K562 (cell line): Measurements from ENCODE around the gene SCN7A. TPM values are rescaled to one million over a fixed set of nuclear protein-coding genes. Genes with fewer than 3 reads are reported as not detected.

Experiments
- ATAC-seq: fragments of 200-7000 bp; cut with Tn5 transposase; 3 replicates; pipeline ENCODE4 v1.9.1; 2020; ENCODE audit warnings: moderate library complexity
- BruUV-seq: library from RNA; stranded (reverse); fragments of 400-500 nt; replicated peaks from 2 replicates; lab custom pipeline; 2021; lab: Mats Ljungman, UMichigan
- CTCF ChIA-PET: fragments of 300-600 bp; formaldehyde crosslinking; extraction: SDS; loops from one replicate; lab custom pipeline; 2021; ENCODE audit warnings: low intra/inter-chr PET ratio; lab: Yijun Ruan, JAX
- POLR2A ChIA-PET: fragments of 300-600, 350-650 bp; sonication (Branson Sonifier 250); formaldehyde crosslinking; extraction: SDS; loops from one replicate; lab custom pipeline; 2021; ENCODE audit warnings: antibody characterized with exemption, inconsistent platforms; lab: Yijun Ruan, JAX
- DNase-seq, 4 experiments: peaks; one replicate each; pipeline versions ENCODE4 v3.0.0 to v3.0.0-alpha.2; 2011 to 2018; ENCODE audit warnings: low spot score in 3 of 4, mixed read lengths in 3 of 4; ENCODE audit errors: extremely low read depth in 1 of 4
- FAIRE-seq: peaks from 2 replicates; lab custom pipeline; 2011; peaks lifted over from hg19 to GRCh38; lab: Jason Lieb, UNC
- H2AFZ ChIP-seq: 2 replicates; pipeline ENCODE4 v1.6.0; 2011; ENCODE audit warnings: low read depth, low read length, control low read depth, inconsistent platforms
- H3K27ac ChIP-seq: fragments of 200-600 bp; 3 replicates; pipeline ENCODE4 v1.8.0; 2011; ENCODE audit warnings: low read depth, mild to moderate bottlenecking, control low read depth, inconsistent platforms, low read length, moderate library complexity, mixed read lengths; ENCODE audit errors: extremely low read depth
- H3K27me3 ChIP-seq, 2 experiments: fragments of 300-600 bp in 1 of 2; 2 replicates in 1 of 2; 3 replicates in 1 of 2; pipeline versions ENCODE4 v1.6.0 to v1.8.0; 2011; ENCODE audit warnings: inconsistent platforms in 2 of 2, low read length in 2 of 2, mild to moderate bottlenecking in 1 of 2, mixed read lengths in 1 of 2, moderate library complexity in 1 of 2; ENCODE audit not compliant: control insufficient read depth in 2 of 2, insufficient read depth in 2 of 2
- H3K36me3 ChIP-seq: fragments of 300-600 bp; 3 replicates; pipeline ENCODE4 v1.8.0; 2011; ENCODE audit warnings: mild to moderate bottlenecking, low read length, inconsistent platforms; ENCODE audit not compliant: control insufficient read depth, insufficient read depth
- H3K4me1 ChIP-seq, 2 experiments: fragments of 200-600 bp in 1 of 2; replicated peaks in 1 of 2; 2 replicates in 1 of 2; 3 replicates in 1 of 2; pipeline versions ENCODE4 v1.5.1 to v1.8.0; 2011; ENCODE audit warnings: inconsistent platforms in 2 of 2, low read length in 2 of 2, mild to moderate bottlenecking in 1 of 2, mixed read lengths in 1 of 2, moderate library complexity in 1 of 2; ENCODE audit not compliant: control insufficient read depth in 2 of 2, insufficient read depth in 2 of 2
- H3K4me2 ChIP-seq: 2 replicates; pipeline ENCODE4 v1.6.1; 2011; ENCODE audit warnings: low read length, control low read depth, inconsistent platforms, mixed read lengths; ENCODE audit not compliant: insufficient read depth
- H3K4me3 ChIP-seq: fragments of 200-600 bp; sonication (generic), shearing (Covaris generic); 2 replicates; pipeline ENCODE4 v1.5.1; 2016; ENCODE audit warnings: control low read depth, inconsistent platforms
- H3K79me2 ChIP-seq: fragments of 200-600 bp; 3 replicates; pipeline ENCODE4 v1.8.0; 2011; ENCODE audit warnings: low read length, inconsistent platforms; ENCODE audit not compliant: control insufficient read depth, insufficient read depth
- H3K9ac ChIP-seq, 2 experiments: 2 replicates each; pipeline versions ENCODE4 v1.6.0 to v1.6.1; 2011; ENCODE audit warnings: low read depth in 2 of 2, low read length in 2 of 2, control low read depth in 1 of 2, inconsistent platforms in 1 of 2, mild to moderate bottlenecking in 1 of 2, mixed read lengths in 1 of 2; ENCODE audit not compliant: insufficient read depth in 1 of 2
- H3K9me1 ChIP-seq: one replicate; pipeline ENCODE4 v1.6.0; 2011; ENCODE audit warnings: inconsistent platforms, mild to moderate bottlenecking, low read length, moderate library complexity; ENCODE audit not compliant: control insufficient read depth, insufficient read depth
- H3K9me3 ChIP-seq: replicated peaks from 2 replicates; pipeline ENCODE4 v1.5.1; 2011; ENCODE audit warnings: low read depth, low read length, inconsistent platforms; ENCODE audit not compliant: control insufficient read depth, insufficient read depth
- H4K20me1 ChIP-seq: replicated peaks from 2 replicates; pipeline ENCODE4 v1.6.1; 2011; ENCODE audit warnings: low read length, inconsistent platforms, mixed read lengths; ENCODE audit not compliant: control insufficient read depth, insufficient read depth
- ARID1B ChIP-seq: fragments of 450-650 bp; IDR thresholded peaks from 2 replicates; pipeline ENCODE4 v1.6.1; 2016; ENCODE audit warnings: antibody characterized with exemption, mild to moderate bottlenecking, inconsistent platforms
- E2F6 ChIP-seq, 2 experiments: IDR thresholded peaks; 2 replicates each; pipeline ENCODE4 v1.6.1; 2011; ENCODE audit warnings: borderline replicate concordance in 1 of 2, control low read depth in 1 of 2, low read depth in 1 of 2, low read length in 1 of 2, mild to moderate bottlenecking in 1 of 2, mixed read lengths in 1 of 2, moderate library complexity in 1 of 2; ENCODE audit not compliant: insufficient read depth in 1 of 2, insufficient read length in 1 of 2, poor library complexity in 1 of 2, severe bottlenecking in 1 of 2; ENCODE audit errors: extremely low read depth in 1 of 2
- FOXM1 ChIP-seq, 2 experiments: fragments of 450-650 bp in 1 of 2; sonication (generic) in 1 of 2; formaldehyde crosslinking in 1 of 2; IDR thresholded peaks; 2 replicates each; pipeline versions ENCODE4 v1.6.1 to v1.9.0; 2017 to 2022; ENCODE audit warnings: low read depth in 2 of 2, mild to moderate bottlenecking in 2 of 2, missing genetic modification reagents in 1 of 2, moderate library complexity in 1 of 2
- PHF8 ChIP-seq: fragments of 200-600 bp; sonication (generic); IDR thresholded peaks from 2 replicates; pipeline ENCODE4 v1.6.1; 2012; ENCODE audit warnings: mixed run types, mild to moderate bottlenecking, inconsistent platforms, low read length, moderate library complexity, borderline replicate concordance
- WGBS: fragments of 100-300 bp; shearing (Covaris generic); methylation state at CpG from one replicate; pipeline ENCODE4 v1.1.6; 2016; ENCODE audit warnings: low coverage, mixed read lengths; ENCODE audit not compliant: insufficient coverage; ENCODE audit errors: missing lambda C conversion rate; 5-methylcytosine and 5-hydroxymethylcytosine counted together
- in situ Hi-C: fragments of 300-500 bp; cut with MboI; formaldehyde crosslinking; loops from 4 replicates; pipeline ENCODE4 v1.15.0; 2018; ENCODE audit warnings: inconsistent platforms, mixed read lengths
- intact Hi-C: fragments of 100-400 bp; cut with micrococcal nuclease; formaldehyde crosslinking; loops from 2 replicates; pipeline ENCODE4 v1.14.2; 2022
- polyA plus RNA-seq, 8 experiments: library from polyadenylated mRNA; depleted of rRNA in 4 of 8; stranded (reverse) in 5 of 8; unstranded in 3 of 8; fragments of >200 nt; fragmentation: Nextera tagmentation in 2 of 8; fragmentation: Illumina TruSeq in 1 of 8; extraction: Ambion mirVana in 2 of 8; extraction: Trizol in 1 of 8; gene quantifications; 2 replicates each; pipeline versions ENCODE4 v1.2.1 to v1.2.3, GENCODE V29; 2011 to 2014; ENCODE audit warnings: inconsistent platforms in 1 of 8, missing spikeins in 1 of 8
- total RNA-seq, 7 experiments: library from RNA; depleted of rRNA in 6 of 7; stranded (reverse); fragments of >200 nt in 6 of 7; fragmentation: Illumina TruSeq in 2 of 7; extraction: Trizol in 2 of 7; gene quantifications; 2 replicates each; pipeline versions ENCODE4 v1.2.1 to v1.2.3, GENCODE V29; 2011 to 2021; ENCODE audit warnings: low replicate concordance in 1 of 7

Gene SCN7A
- total and polyA plus RNA-seq, 9 of the 15 experiments (the other 6 are each of a cell fraction or from before 2014, with no cell fraction given): under 0.01 to 0.05 (median 0.03) TPM; not detected in 3

DNA sequence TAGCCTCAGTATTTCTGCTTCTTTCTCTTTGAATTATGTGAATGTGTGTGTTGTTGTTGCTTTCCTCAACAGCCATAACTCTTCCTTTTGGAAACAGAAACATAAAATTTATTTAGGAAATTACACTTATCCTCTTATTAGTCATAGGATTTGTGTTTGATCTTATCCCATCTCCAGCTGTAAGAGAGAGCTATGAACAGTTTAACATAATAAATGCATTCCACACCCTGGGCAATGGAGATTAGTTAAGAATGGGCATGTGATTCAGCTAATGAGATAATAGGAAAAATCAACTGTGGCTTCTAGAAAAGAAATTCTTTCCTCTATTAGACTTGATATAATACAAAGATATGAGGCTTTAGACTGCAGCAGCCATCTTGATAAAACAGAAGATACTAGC, 55.0 kb downstream of the SCN7A start (continued):
- TF ChIP-seq FOXM1 (IDR thresholded peaks at IDR 0.05; ENCODE audit: low read depth) (no peak), FOXM1 (CRISPR knock-in tag; IDR thresholded peaks at IDR 0.05; ENCODE audit: low read depth) (no peak), E2F6 (IDR thresholded peaks at IDR 0.05; ENCODE audit: borderline replicate concordance in 1 of 2, extremely low read depth in 1 of 2, insufficient read depth in 1 of 2, insufficient read length in 1 of 2, low read depth in 1 of 2, low read length in 1 of 2, poor library complexity in 1 of 2, severe bottlenecking in 1 of 2) (no peak), ARID1B (no peak)

DNA sequence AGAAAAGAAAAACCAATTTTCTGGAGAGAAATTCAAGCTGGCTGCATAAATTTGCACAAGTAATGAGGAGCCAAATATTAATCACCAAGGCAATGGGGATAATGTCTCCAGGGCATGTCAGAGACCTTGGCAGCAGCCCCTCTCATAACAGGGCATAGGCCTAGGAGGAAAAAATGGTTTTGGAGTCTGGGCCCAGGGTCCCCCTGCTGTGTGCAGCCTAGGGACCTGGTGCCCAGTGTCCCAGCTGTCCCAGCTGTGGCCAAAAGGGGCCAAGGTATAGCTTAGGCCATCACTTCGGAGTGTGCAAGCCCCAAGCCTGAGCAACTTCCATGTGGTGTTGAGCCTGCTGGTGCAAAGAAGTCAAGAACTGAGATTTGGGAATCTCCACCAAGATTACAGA, 57.1 kb downstream of the SCN7A start:
- WGBS: 0% methylated on average over 1 of the region's 1 CpG
- Histone ChIP-seq H4K20me1 (no peaks in the 10 kb centered on the region), H3K79me2 (no peaks in the 10 kb centered on the region), H3K36me3 (no peaks in the 10 kb centered on the region), H3K9me3 (no peaks in the 10 kb centered on the region), H3K27me3 (no peaks in the 10 kb centered on the region), H3K27ac (no peak overlapping the region), H3K4me3 (no peak overlapping the region), H2AFZ (no peak overlapping the region), H3K4me1 (no peaks in the 10 kb centered on the region), H3K4me2 (no peak overlapping the region), H3K9ac (no peak overlapping the region), H3K9me1 (no peaks in the 10 kb centered on the region)
- DNase-seq (no peak), ATAC-seq (0 out of 3 replicates have a peak, but pooled peaks have one; percentile 31), FAIRE-seq (no peak)
- BruUV-seq: no TSS peak
- POLR2A ChIA-PET: interaction anchor here (0.6 kb wide), 1 partner anchor 47 kb away, joined by 3 read pairs; no protein-coding TSS in a partner anchor
- intact Hi-C loops (no loop called here), in situ Hi-C loops (no loop called here)
- TF ChIP-seq PHF8: no peak
- CTCF ChIA-PET: no interaction called here
